NCI-H1417 (cell line): Measurements from ENCODE around the gene PAFAH1B2.
"Not testable (repeated sequence)": the region's sequence is repeated elsewhere in the genome, so short reads cannot be mapped to it uniquely, and the experiment has no call there.

ENCODE experiments used
- DNase-seq, 3 experiments: peaks; one replicate each; lab custom pipeline; 2025; lab: John Stamatoyannopoulos, UW

Gene PAFAH1B2

GRCh38 chr11:117172724-117173421 is 28.8 kb downstream of the PAFAH1B2 start:
- peak in 1 of 3 experiments; percentile 27 for DNase-seq

GRCh38 chr11:117175104-117175503 is 31.0 kb downstream of the PAFAH1B2 start:
- no peak for DNase-seq

GRCh38 chr11:117175781-117176180 is 31.7 kb downstream of the PAFAH1B2 start:
- no peak for DNase-seq

GRCh38 chr11:117176186-117176585 is 32.1 kb downstream of the PAFAH1B2 start:
- no peak for DNase-seq

GRCh38 chr11:117177534-117178209 is 33.6 kb downstream of the PAFAH1B2 start:
- no peak for DNase-seq

- DNase-seq, result peak; percentile 90 to 96 (median 94)
Measured at GRCh38 chr11:117178210-117179034, 34.3 kb downstream of the PAFAH1B2 start, which contains the start of gene SIDT2. Gene SIDT2, plus strand, starts transcription at chr11:117178743. Its CDS starts 521 bp downstream, at chr11:117179264.

- DNase-seq, result peak in 2 of 3 experiments; percentile 67 to 70
Measured at GRCh38 chr11:117179048-117179999, 35.2 kb downstream of the PAFAH1B2 start.

GRCh38 chr11:117180020-117180419 is 35.9 kb downstream of the PAFAH1B2 start:
- DNase-seq, result no peak

GRCh38 chr11:117180661-117181585 is 36.8 kb downstream of the PAFAH1B2 start:
- DNase-seq, result peak in 1 of 3 experiments; percentile 29

- no peak for DNase-seq
Measured at GRCh38 chr11:117181586-117182550, 37.8 kb downstream of the PAFAH1B2 start.

GRCh38 chr11:117182551-117182935 is 38.5 kb downstream of the PAFAH1B2 start:
- no peak for DNase-seq

GRCh38 chr11:117183178-117183577 is 39.1 kb downstream of the PAFAH1B2 start:
- not testable (repeated sequence) for DNase-seq

- peak in 1 of 3 experiments; percentile 60 for DNase-seq
Measured at GRCh38 chr11:117183724-117184349, 39.8 kb downstream of the PAFAH1B2 start.

GRCh38 chr11:117185736-117186430 is 41.8 kb downstream of the PAFAH1B2 start:
- no peak for DNase-seq

- no peak for DNase-seq
Measured at GRCh38 chr11:117186431-117186761, 42.3 kb downstream of the PAFAH1B2 start.

GRCh38 chr11:117187007-117187406 is 42.9 kb downstream of the PAFAH1B2 start:
- DNase-seq, result no peak

- DNase-seq, result no peak
Measured at GRCh38 chr11:117187428-117187798, 43.3 kb downstream of the PAFAH1B2 start.
